Astrocyte (in vitro differentiated cells and primary cell): Measurements from ENCODE around the gene STUM. TPM values are rescaled to one million over a fixed set of nuclear protein-coding genes. Genes with fewer than 3 reads are reported as not detected.

Experiments
- DNase-seq: peaks from one replicate; pipeline ENCODE4 v3.0.0-alpha.2; 2010; ENCODE audit warnings: low read depth
- FAIRE-seq: peaks from 2 replicates; lab custom pipeline; 2011; peaks lifted over from hg19 to GRCh38; lab: Jason Lieb, UNC
- H2AFZ ChIP-seq: 2 replicates; pipeline ENCODE4 v1.6.0; 2012; ENCODE audit warnings: low read depth, low read length, inconsistent platforms
- H3K27ac ChIP-seq: 2 replicates; pipeline ENCODE4 v1.5.1; 2011; ENCODE audit warnings: low read depth, low read length, inconsistent platforms
- H3K27me3 ChIP-seq: 2 replicates; pipeline ENCODE4 v1.6.0; 2011; ENCODE audit warnings: low read length, inconsistent platforms; ENCODE audit not compliant: insufficient read depth
- H3K36me3 ChIP-seq: 2 replicates; pipeline ENCODE4 v1.5.1; 2011; ENCODE audit warnings: low read length, inconsistent platforms; ENCODE audit not compliant: insufficient read depth
- H3K4me1 ChIP-seq: 2 replicates; pipeline ENCODE4 v1.5.1; 2011; ENCODE audit warnings: low read length, inconsistent platforms; ENCODE audit not compliant: insufficient read depth
- H3K4me2 ChIP-seq: 2 replicates; pipeline ENCODE4 v1.6.0; 2012; ENCODE audit warnings: low read length, inconsistent platforms
- H3K4me3 ChIP-seq: 2 replicates; pipeline ENCODE4 v1.5.1; 2011; ENCODE audit warnings: low read depth, mild to moderate bottlenecking, low read length, inconsistent platforms; ENCODE audit not compliant: insufficient read depth
- H3K79me2 ChIP-seq: 2 replicates; pipeline ENCODE4 v1.6.0; 2012; ENCODE audit warnings: mild to moderate bottlenecking, low read length, inconsistent platforms; ENCODE audit not compliant: insufficient read depth
- H3K9ac ChIP-seq: 2 replicates; pipeline ENCODE4 v1.6.0; 2012; ENCODE audit warnings: mild to moderate bottlenecking, low read length, inconsistent platforms
- H3K9me3 ChIP-seq: 2 replicates; pipeline ENCODE4 v1.5.1; 2012; ENCODE audit warnings: low read depth, mild to moderate bottlenecking, low read length, inconsistent platforms; ENCODE audit not compliant: insufficient read depth
- H4K20me1 ChIP-seq: 2 replicates; pipeline ENCODE4 v1.6.0; 2012; ENCODE audit warnings: low read length, inconsistent platforms; ENCODE audit not compliant: insufficient read depth
- H3K27ac Mint-ChIP-seq: one replicate; pipeline ENCODE4 v1.8.0; 2021; ENCODE audit warnings: mild to moderate bottlenecking, mixed read lengths; ENCODE audit not compliant: unreplicated experiment
- H3K27me3 Mint-ChIP-seq: one replicate; pipeline ENCODE4 v1.8.0; 2021; ENCODE audit warnings: low read depth, mixed read lengths; ENCODE audit not compliant: unreplicated experiment
- H3K36me3 Mint-ChIP-seq: one replicate; pipeline ENCODE4 v1.8.0; 2021; ENCODE audit warnings: low read depth, mixed read lengths; ENCODE audit not compliant: unreplicated experiment
- H3K4me1 Mint-ChIP-seq: one replicate; pipeline ENCODE4 v1.8.0; 2021; ENCODE audit warnings: low read depth, mixed read lengths; ENCODE audit not compliant: unreplicated experiment
- H3K4me3 Mint-ChIP-seq: one replicate; pipeline ENCODE4 v1.8.0; 2021; ENCODE audit warnings: mild to moderate bottlenecking, moderate library complexity, mixed read lengths; ENCODE audit not compliant: unreplicated experiment
- H3K9me3 Mint-ChIP-seq: one replicate; pipeline ENCODE4 v1.8.0; 2021; ENCODE audit warnings: mild to moderate bottlenecking, mixed read lengths; ENCODE audit not compliant: unreplicated experiment
- CTCF ChIP-seq: IDR thresholded peaks from 2 replicates; pipeline ENCODE4 v1.5.1; 2011; ENCODE audit warnings: low read depth, mild to moderate bottlenecking, inconsistent platforms, low read length, moderate library complexity; ENCODE audit not compliant: insufficient read depth
- EZH2 ChIP-seq: IDR thresholded peaks from 2 replicates; pipeline ENCODE4 v1.6.1; 2012; ENCODE audit warnings: mild to moderate bottlenecking, low read length, inconsistent platforms; ENCODE audit not compliant: insufficient read depth
- total RNA-seq: library from RNA; stranded (reverse); gene quantifications from 2 replicates; pipeline ENCODE4 v1.2.1, GENCODE V29; 2021

STUM gene
- total RNA-seq, 1 donor from 2014 or later: not detected

- Histone ChIP-seq H3K36me3 (no peaks in the 10 kb centered on the region), H4K20me1 (peaks cover 3% of the 10 kb centered on the region), H3K27me3 (no peaks in the 10 kb centered on the region), H3K27ac (no peak overlapping the region), H3K4me2 (no peak overlapping the region), H3K9ac (peak overlapping the region; percentile 16), H3K4me1 (peaks cover 33% of the 10 kb centered on the region), H3K79me2 (no peaks in the 10 kb centered on the region), H3K9me3 (no peaks in the 10 kb centered on the region), H3K4me3 (no peak overlapping the region), H2AFZ (no peak overlapping the region)
- peaks cover 26% of the 10 kb centered on the region for H3K4me1 Mint-ChIP-seq
- no peak for DNase-seq
- no peak for FAIRE-seq
- no peaks in the 10 kb centered on the region for H3K9me3 Mint-ChIP-seq
- H3K4me3 Mint-ChIP-seq: peak overlapping the region; percentile 22
- peaks cover 14% of the 10 kb centered on the region for H3K27me3 Mint-ChIP-seq
- H3K27ac Mint-ChIP-seq: no peak overlapping the region
- TF ChIP-seq CTCF (no peak), EZH2 (no peak)
- H3K36me3 Mint-ChIP-seq: peaks cover 6% of the 10 kb centered on the region
Measured at GRCh38 chr1:226646026-226646869, 97.7 kb downstream of the STUM start.

- H3K79me2 ChIP-seq: no peaks in the 10 kb centered on the region
- H3K4me3 Mint-ChIP-seq: no peak overlapping the region
- peaks cover 33% of the 10 kb centered on the region for H3K4me1 ChIP-seq
- no peak overlapping the region for H3K27ac Mint-ChIP-seq
- peaks cover 3% of the 10 kb centered on the region for H4K20me1 ChIP-seq
- peaks cover 6% of the 10 kb centered on the region for H3K36me3 Mint-ChIP-seq
- H2AFZ ChIP-seq: no peak overlapping the region
- H3K9me3 ChIP-seq: no peaks in the 10 kb centered on the region
- TF ChIP-seq CTCF (no peak), EZH2 (no peak)
- H3K36me3 ChIP-seq: no peaks in the 10 kb centered on the region
- H3K27ac ChIP-seq: no peak overlapping the region
- H3K9me3 Mint-ChIP-seq: no peaks in the 10 kb centered on the region
- no peak for DNase-seq
- H3K27me3 Mint-ChIP-seq: peaks cover 14% of the 10 kb centered on the region
- no peak overlapping the region for H3K4me3 ChIP-seq
- no peak overlapping the region for H3K9ac ChIP-seq
- no peak for FAIRE-seq
- H3K4me2 ChIP-seq: no peak overlapping the region
- H3K4me1 Mint-ChIP-seq: peaks cover 26% of the 10 kb centered on the region
- no peaks in the 10 kb centered on the region for H3K27me3 ChIP-seq
Measured at GRCh38 chr1:226646870-226647449, 98.4 kb downstream of the STUM start.
